Measurements from ENCODE around the gene TSPEAR. TPM values are rescaled to one million over a fixed set of nuclear protein-coding genes. Genes with fewer than 3 reads are reported as not detected.
A peak's percentile ranks its signal among the peaks of the same experiment; 100 is the strongest.

The TSPEAR gene
- total and polyA plus RNA-seq, 2 of the 13 experiments (the other 11 are each of a cell fraction or from before 2014, with no cell fraction given): 0.07 to 0.32 TPM

DNA sequence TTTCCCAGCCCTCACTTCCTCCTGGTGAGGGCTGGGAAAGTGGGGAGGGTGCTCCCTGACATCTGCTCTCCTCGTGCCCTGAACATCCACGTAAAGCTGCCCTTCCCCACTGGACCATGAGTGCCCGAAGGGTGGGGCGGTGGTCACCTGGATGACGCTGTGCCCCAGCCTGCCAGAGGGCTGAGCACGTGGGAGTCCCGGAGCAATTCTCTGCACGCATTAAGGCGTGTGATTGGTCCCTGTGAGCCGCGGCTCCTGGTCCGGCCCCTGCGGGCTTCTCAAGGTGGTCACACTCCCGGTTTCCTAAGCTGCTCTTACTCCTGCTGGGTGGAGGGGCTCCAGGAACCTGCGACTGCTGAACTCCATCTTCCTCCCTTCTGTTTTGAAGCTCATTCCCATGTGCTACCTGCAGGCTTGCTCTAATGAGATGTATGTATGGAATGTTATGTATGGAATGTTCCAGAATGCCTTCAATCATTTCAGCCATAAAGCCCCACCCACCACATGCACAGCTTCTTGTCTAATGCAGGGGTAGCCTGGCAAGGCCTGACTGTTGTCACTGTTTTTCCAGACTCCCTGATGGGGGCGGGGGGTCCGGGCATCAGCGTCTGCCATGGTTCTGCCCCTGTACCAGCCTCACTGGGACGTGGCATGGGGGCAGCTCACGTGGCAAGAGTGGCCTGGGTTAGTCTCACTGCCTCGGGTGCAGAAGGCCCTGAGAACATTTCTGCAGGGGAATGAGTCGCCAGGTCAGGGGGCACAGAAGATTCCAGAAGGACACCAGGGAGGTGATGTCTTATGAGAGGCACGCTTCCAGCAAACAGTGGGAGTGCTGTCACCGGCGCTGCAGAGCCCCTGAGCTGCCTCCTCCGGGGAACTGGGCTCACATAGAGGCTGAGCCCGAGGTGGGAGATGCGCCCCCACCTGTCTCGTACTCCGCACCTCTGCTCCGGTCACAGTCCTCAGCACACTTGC, 190.8 kb downstream of the TSPEAR start (continued):
- TF ChIP-seq, protein P1, sequence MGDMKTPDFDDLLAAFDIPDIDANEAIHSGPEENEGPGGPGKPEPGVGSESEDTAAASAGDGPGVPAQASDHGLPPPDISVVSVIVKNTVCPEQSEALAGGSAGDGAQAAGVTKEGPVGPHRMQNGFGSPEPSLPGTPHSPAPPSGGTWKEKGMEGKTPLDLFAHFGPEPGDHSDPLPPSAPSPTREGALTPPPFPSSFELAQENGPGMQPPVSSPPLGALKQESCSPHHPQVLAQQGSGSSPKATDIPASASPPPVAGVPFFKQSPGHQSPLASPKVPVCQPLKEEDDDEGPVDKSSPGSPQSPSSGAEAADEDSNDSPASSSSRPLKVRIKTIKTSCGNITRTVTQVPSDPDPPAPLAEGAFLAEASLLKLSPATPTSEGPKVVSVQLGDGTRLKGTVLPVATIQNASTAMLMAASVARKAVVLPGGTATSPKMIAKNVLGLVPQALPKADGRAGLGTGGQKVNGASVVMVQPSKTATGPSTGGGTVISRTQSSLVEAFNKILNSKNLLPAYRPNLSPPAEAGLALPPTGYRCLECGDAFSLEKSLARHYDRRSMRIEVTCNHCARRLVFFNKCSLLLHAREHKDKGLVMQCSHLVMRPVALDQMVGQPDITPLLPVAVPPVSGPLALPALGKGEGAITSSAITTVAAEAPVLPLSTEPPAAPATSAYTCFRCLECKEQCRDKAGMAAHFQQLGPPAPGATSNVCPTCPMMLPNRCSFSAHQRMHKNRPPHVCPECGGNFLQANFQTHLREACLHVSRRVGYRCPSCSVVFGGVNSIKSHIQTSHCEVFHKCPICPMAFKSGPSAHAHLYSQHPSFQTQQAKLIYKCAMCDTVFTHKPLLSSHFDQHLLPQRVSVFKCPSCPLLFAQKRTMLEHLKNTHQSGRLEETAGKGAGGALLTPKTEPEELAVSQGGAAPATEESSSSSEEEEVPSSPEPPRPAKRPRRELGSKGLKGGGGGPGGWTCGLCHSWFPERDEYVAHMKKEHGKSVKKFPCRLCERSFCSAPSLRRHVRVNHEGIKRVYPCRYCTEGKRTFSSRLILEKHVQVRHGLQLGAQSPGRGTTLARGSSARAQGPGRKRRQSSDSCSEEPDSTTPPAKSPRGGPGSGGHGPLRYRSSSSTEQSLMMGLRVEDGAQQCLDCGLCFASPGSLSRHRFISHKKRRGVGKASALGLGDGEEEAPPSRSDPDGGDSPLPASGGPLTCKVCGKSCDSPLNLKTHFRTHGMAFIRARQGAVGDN (CRISPR knock-in tag; IDR thresholded peaks at IDR 0.05): peak; percentile 10; the same call in 1 of the 2 replicates
- TF ChIP-seq MEIS2 (CRISPR knock-in tag; IDR thresholded peaks at IDR 0.05) (no peak), AGO2 (optimal IDR thresholded peaks at IDR 0.05; ENCODE audit: low read depth, low read length) (peak; percentile 28), ELK4 (CRISPR knock-in tag; IDR thresholded peaks at IDR 0.05; ENCODE audit: borderline replicate concordance) (no peak), ZNF501 (CRISPR knock-in tag; IDR thresholded peaks at IDR 0.05) (no peak), CCAR2 (optimal IDR thresholded peaks at IDR 0.05; ENCODE audit: low read depth, low read length) (no peak), IRX3 (CRISPR knock-in tag; IDR thresholded peaks at IDR 0.05; ENCODE audit: borderline replicate concordance, low read depth) (no peak), ZNF264 (CRISPR knock-in tag; IDR thresholded peaks at IDR 0.05) (no peak)
